Fibroblast of the conjunctiva (primary cell): ENCODE results near the gene FAM228B.
"Not testable (repeated sequence)": the region's sequence is repeated elsewhere in the genome, so short reads cannot be mapped to it uniquely, and the experiment has no call there.

ENCODE experiments used
- DNase-seq: peaks from one replicate; pipeline ENCODE4 v3.0.0-alpha.2; 2010; ENCODE audit warnings: low read depth

The FAM228B gene

DNA sequence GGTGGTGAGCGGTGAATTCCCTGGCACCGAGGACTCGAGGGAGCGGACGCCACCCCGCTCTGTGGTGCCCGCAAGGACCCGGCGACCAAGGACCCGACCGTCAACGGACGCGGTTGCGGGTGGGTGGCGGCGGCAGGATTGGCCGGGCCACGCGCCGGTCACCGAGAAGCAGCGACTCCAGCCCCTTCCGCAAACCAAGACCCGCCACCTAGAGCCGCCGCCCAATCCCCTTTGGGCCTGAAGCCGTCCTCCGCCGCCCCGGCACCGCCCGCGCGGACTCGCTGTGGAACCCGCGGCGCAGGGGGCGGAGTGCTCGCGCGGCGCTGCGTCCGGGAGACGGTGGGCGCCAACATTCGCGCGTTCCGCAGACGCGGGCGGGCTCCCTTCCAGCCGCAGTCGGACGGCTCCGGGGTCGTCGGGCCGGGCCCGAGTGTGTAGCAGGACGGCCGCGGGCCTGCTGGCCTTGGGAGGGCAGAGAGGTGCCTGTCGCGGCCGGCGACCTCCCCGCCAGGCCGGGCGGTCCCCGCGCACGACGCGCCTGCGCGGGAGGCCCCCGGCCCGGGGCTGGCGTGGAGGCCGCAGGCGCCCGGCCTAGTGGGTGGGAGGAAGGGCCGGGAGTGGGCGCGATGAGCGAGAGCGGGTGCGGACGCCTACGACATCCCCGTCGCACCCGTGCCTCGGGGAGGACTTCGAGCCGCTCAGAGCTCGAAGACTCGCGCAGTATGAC lies at the start of gene FAM228B, which contains the start of gene PFN4:
Gene FAM228B (plus strand): TSS at position 275 of the 727 bp plus-strand sequence. CDS start 893 bp downstream, outside the sequence.
Gene PFN4 (minus strand): TSS at position 140 of the 727 bp plus-strand sequence. CDS start 799 bp downstream, outside the sequence.
- peak; percentile 53 for DNase-seq

DNA sequence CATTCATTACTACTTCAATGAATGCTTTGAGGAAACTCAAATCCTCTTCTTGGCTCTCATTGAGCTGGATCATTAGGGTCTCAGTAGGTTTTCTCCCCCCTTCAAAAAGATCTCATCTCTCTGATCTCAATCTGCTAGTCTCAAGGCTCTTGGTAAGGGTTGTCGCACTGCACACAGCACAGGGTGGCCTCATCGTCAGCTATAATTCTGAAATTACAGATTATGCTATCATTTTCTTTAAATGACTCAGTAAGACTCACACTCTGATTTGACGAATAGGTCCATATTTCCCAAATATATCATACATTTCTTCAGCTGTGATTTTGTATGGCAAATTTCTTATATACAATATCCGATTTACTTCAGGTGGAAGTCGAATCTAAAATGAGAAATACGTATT lies 49.5 kb upstream of the FAM228B start:
- no peak for DNase-seq

DNA sequence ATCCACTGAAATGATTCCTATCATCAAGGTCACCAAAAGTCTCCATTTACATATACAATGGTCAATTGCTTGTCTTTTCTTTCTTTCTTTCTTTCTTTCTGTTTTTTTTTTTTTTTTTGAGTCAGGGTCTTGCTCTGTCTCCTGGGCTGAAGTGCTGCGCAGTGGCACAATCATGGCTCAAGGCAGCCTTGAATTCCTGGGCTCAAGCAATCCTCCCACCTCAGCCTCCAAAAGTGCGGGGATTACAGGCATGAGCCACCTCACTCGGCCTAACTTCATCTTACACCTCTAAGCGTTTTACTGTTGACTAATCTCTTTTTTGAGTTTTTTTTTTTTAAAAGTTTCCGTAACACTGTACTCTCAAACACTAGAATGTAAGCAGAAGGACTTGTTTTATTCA lies 48.0 kb upstream of the FAM228B start:
- no peak for DNase-seq

- DNase-seq: peak; percentile 97
Observed at GRCh38 chr2:24075915-24076848, 47.1 kb upstream of the FAM228B start, which contains the start of gene SF3B6. TSS of gene SF3B6 (minus strand) at chr2:24076326. CDS start at chr2:24076229, 97 bp downstream.

DNA sequence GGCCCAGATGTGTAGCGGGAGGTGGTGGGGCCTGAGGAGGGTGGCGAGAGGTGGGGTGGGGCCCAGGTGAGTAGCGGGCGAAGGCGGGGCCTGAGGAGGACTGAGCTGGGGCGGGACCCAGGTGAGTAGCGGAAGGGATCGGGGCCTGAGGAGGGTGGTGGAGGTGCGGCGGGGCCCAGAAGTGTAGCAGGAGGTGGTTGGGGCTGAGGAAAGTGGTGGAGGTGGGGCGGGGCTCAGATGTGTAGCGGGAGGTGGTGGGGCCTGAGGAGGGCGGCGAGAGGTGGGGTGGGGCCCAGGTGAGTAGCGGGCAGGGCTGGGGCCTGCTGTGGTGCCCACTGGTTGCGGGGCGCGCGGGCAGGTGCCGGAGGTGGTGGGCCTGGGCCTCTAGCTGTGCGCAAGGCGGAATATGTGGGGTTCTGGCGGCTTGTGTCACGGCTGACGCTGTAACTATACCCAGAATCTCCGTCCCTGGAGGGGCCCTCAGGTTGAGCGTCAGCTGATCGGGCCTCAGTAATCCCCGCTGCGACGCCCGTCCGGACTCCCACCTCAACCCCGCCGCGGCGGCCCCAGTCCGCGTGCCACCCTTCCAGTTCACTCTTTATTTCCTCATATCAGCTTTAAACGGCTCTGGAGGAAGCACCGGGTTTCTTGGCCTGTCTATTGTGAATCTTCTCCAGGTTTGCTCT lies 46.3 kb upstream of the FAM228B start:
- no peak for DNase-seq

DNA sequence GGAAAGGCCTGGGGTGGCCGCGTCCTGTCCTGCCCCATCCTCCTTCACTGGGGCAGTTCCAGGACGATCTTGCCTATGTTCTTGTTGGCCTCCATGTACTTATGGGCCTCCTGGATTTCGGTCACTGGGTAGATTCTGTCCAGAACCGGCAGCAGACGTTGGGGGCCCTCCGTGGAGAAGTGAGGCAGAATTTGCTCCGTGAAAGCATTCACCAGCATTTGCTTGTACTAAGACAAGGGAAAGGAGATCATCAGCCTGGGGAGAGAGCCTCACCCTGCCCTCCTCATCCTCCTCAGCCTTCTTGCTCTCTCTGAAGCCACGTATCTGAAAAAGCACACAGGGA lies 45.8 kb upstream of the FAM228B start:
- no peak for DNase-seq

DNA sequence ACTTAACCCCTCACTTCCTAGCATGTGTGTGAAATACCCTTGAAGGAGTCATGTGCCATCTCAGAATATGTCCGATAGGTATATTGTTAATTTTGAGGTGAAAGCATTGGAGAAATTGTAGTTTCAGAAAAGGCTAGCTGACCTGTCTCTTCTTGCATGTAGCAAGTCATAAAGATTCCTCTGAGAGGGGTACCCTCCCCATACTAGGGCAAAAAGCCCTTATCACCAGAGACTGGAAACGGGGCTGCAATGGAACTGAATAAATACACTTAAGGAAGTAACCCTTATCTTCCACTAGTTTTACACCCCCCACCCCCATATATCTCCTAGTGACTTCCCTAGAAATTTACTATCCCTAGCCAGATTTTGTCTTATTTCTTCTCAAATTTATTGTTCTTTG lies 45.4 kb upstream of the FAM228B start:
- no peak for DNase-seq

DNA sequence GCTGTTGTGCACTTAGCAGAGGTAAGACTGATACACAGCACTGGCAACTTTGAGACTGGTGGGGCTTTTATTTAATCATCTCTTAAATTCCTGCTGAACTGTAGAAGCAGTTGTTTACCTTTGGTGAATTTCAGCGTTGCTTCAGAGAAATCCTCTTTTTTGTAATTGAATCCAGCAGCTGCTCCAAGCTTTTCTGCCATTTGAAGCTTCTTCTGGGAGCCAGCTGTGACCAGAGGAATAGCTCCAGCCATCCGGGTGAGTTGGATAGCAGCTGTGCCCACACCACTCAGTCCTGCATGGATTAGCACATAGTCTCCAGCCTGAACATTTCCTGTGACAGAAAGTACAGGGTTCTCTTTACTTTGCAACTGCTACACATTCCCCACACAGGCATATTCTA lies 42.6 kb upstream of the FAM228B start:
- DNase-seq: no peak

GRCh38 chr2:24082787-24083566 lies 40.3 kb upstream of the FAM228B start:
- no peak for DNase-seq

- peak; percentile 83 for DNase-seq
Observed at GRCh38 chr2:24083567-24084385, 39.5 kb upstream of the FAM228B start.

- DNase-seq: peak; percentile 89
Observed at GRCh38 chr2:24084386-24085199, 38.7 kb upstream of the FAM228B start, which contains the start of gene TP53I3. TSS of gene TP53I3 (minus strand) at chr2:24084834. CDS start at chr2:24084326, 508 bp downstream.

DNA sequence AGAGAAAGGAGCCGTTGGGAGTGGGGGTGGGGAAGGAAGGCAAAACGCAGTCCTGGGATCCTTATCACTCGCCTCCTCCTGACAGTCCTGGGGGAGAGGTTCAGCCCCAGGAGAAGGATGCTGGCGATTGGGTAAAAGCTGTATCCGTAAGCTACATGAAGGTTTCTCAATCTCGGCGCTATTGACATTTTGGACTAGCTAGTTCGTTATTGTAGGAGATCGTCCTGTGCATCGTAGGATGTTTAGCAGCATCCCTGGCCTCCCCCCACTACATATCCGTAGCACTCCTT lies 38.1 kb upstream of the FAM228B start:
- no peak for DNase-seq

DNA sequence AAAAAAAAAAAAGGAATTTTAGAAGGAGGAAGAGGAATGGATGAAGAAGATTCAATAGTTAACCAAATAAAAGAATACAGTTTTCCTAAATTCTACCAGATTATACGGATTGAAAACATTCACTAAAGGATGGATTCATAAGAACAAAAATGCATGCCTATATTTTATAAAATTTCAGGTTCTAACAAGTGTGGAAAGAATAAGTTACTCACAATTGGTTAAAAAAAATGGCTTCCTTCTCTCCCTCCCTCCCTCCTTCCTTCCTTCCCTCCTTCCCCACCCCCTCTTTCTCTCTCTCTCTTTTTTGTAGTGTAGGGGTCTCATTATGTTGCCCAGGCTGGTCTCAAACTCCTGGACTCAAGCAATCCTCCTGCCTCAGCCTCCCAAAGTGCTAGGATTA lies 37.0 kb upstream of the FAM228B start:
- DNase-seq: no peak

DNA sequence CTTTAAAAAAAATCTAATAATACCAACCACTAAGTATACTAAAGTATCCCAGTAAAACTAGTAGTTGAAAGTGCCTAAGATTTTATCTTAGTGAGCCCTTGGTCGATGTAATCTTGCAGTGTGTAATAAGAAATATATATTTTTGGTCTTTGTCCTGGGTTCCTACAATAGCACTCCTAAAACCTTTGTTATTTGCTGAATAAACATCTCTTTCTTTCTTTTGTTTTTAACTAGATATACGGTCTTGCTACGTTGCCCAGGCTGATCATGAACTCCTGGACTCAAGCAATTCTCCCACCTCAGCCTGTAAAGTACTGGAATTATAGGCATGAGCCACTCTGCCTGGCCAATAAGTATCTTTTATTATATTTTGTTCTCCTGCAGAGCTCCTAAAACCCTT lies 36.2 kb upstream of the FAM228B start:
- DNase-seq: no peak

DNA sequence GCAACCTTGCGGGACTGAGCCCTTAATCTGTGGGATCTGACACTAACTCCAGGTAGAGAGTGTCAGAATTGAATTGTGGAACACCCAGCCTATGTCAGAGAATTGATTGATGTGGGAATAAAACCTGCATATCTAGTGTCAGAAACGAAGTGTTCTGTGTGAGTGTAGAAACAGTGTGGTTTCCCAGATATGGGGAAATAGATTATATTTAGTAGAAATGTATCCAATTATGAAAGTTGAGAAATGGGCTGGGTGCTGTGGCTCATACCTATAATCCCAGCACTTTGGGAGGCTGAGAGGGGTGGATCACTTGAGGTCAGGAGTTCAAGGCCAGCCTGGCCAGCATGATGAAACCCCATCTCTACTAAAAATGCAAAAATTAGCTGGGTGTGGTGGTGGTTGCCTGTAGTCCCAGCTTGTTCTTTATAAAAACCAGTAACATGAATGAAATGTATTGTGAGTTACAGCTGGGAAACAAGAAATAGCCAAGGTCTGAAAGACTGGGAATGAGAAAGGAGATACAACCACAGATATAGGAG lies 34.4 kb upstream of the FAM228B start:
- DNase-seq: no peak

GRCh38 chr2:24093270-24093669 lies 30.0 kb upstream of the FAM228B start:
- not testable (repeated sequence) for DNase-seq

GRCh38 chr2:24095171-24095677 lies 28.0 kb upstream of the FAM228B start:
- DNase-seq: not testable (repeated sequence)

DNA sequence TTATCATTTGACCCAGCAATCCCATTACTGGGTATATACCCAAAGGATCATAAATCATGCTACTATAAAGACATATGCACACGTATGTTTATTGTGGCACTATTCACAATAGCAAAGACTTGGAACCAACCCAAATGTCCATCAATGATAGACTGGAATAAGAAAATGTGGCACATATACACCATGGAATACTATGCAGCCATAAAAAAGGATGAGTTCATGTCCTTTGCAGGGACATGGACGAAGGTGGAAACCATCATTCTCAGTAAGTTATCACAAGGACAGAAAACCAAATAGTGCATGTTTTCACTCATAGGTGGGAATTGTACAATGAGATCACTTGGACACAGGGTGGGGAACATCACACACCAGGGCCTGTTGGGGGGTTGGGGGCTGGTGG lies 22.5 kb upstream of the FAM228B start:
- DNase-seq: not testable (repeated sequence)

DNA sequence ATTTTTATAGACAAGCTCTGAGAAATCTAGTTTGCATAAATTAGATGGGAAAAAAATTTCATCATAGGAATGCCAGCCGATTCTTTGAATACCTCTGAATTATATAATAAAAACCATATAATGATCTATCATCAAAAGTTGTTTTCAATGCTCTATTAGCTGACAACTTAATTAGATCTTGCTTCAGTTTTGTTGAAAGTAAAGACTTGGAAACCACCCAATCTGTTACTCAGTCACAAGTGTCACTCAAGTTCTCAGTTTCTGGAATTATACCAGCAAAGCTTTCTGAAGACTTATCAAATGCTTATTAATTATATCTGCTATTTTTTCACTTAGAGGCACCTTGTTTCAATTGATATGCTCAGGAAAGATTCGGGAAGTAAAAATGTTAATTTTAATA lies 21.3 kb upstream of the FAM228B start:
- no peak for DNase-seq
